Epithelial cell of proximal tubule (primary cell): ENCODE data around the gene FXYD7. TPM values are rescaled to one million over a fixed set of nuclear protein-coding genes. Genes with fewer than 3 reads are reported as not detected.

Source experiments
- DNase-seq: peaks from one replicate; pipeline ENCODE4 v3.0.0-alpha.2; 2011; ENCODE audit warnings: low read depth
- H3K4me3 ChIP-seq: 2 replicates; pipeline ENCODE4 v1.5.1; 2011; ENCODE audit warnings: low read depth, mild to moderate bottlenecking, low read length
- total RNA-seq: library from RNA; depleted of rRNA; stranded (reverse); fragments of >200 nt; gene quantifications from 2 replicates; pipeline ENCODE4 v1.2.3, GENCODE V29; 2015
- TF ChIP-seq, protein P1 (sequence below): conservative IDR thresholded peaks from 2 replicates; pipeline ENCODE4 v1.5.1; 2012; ENCODE audit warnings: low read depth, mild to moderate bottlenecking, low read length

FXYD7 gene
- total RNA-seq, 1 donor from 2014 or later = not detected

- DNase-seq = no peak
- peak overlapping the region; percentile 70 for H3K4me3 ChIP-seq
- TF ChIP-seq, protein P1, sequence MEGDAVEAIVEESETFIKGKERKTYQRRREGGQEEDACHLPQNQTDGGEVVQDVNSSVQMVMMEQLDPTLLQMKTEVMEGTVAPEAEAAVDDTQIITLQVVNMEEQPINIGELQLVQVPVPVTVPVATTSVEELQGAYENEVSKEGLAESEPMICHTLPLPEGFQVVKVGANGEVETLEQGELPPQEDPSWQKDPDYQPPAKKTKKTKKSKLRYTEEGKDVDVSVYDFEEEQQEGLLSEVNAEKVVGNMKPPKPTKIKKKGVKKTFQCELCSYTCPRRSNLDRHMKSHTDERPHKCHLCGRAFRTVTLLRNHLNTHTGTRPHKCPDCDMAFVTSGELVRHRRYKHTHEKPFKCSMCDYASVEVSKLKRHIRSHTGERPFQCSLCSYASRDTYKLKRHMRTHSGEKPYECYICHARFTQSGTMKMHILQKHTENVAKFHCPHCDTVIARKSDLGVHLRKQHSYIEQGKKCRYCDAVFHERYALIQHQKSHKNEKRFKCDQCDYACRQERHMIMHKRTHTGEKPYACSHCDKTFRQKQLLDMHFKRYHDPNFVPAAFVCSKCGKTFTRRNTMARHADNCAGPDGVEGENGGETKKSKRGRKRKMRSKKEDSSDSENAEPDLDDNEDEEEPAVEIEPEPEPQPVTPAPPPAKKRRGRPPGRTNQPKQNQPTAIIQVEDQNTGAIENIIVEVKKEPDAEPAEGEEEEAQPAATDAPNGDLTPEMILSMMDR = no peak
These were observed 12.4 kb downstream of the FXYD7 start for GRCh38 chr19:35155441-35155840.

DNA sequence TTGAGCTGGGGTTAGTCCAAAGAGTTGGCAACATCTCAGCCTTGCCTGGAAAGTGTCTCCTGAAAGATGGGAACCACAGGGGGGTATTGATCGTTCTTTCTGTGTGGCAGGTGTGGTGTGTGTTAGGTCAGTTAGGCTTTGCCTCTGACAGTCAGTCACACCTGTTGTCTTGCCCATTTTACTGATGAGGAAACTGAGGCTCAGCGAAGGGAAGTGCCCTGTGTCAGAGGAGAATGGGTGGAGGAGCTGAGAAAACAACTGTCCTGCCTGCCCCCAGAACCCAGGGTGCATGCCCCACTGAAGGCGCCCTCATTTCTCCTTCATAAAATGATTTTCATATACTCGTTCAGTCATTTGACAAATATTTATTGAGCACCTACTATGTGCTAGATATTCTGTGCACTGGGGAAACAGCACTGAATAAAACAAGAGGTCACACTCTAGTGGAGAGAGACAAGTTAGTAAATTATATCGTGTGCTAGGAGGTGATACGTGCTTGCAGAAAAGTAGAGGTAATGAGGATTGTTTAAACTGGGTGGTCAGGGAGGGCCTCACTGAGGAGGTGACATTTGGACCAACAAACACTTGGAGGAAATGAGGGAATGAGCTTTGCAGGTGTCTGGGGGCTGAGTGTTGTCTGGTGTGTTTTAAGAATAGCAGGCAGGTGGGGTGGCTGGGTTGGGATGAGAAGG lies 13.1 kb downstream of the FXYD7 start:
- TF ChIP-seq, protein P1 = no peak
- no peak overlapping the region for H3K4me3 ChIP-seq
- DNase-seq = no peak

DNA sequence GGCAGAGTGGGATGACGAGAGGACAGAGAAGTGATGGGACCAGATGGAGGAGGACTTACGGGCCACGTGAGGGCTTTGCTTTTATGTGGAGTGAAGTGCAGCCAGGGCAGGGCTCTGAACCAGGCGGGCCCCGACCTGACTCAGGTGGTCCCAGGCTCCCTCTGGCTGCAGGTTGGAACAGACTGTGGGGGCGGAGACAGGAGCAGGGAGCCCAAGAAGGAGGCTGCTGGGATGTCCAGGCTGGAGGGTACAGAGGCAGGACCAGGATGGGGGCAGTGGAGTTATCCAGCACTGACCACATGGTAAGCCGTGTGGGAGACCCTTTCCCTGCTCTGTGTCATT lies 13.6 kb downstream of the FXYD7 start:
- DNase-seq = no peak
- TF ChIP-seq, protein P1 = no peak
- no peak overlapping the region for H3K4me3 ChIP-seq

DNA sequence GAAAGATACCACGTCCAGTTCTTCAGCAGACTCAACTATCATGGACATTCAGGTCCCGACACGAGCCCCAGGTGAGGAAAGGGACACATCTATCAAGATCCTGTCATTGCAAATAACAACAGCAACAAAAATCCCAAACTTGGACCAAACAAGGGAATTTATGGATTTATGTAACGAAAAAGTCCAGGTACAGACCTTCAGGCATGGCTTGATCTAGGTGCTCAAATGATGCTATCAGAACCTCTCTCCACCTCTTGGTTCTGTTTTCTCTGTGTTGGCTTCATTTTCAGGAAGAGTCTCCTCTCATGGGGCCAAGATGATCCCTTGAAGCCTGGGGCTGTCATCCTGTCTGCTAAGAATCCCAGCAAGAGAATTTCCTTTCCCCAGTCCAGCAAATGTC lies 14.4 kb downstream of the FXYD7 start:
- no peak overlapping the region for H3K4me3 ChIP-seq
- no peak for DNase-seq
- TF ChIP-seq, protein P1 = no peak

DNA sequence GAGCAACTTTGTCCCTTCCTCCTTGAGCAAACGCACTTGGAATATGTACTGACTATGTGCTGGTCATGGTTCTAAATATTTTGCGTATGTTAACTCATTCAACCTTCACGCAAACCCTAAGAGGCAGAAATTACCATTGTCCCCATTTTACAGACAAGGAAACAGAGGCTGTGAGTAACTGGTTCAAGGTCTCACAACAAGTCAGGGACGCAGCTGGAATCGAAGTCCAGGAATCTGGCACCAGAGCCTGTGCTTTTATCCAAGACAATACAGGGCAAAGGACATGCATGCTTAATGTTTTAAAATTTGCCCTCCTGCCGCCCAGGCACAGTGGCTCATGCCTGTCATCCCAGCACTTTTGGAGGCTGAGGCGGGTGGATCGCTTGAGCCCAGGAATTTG lies 16.6 kb downstream of the FXYD7 start:
- no peak overlapping the region for H3K4me3 ChIP-seq
- DNase-seq = no peak
- TF ChIP-seq, protein P1 = no peak

DNA sequence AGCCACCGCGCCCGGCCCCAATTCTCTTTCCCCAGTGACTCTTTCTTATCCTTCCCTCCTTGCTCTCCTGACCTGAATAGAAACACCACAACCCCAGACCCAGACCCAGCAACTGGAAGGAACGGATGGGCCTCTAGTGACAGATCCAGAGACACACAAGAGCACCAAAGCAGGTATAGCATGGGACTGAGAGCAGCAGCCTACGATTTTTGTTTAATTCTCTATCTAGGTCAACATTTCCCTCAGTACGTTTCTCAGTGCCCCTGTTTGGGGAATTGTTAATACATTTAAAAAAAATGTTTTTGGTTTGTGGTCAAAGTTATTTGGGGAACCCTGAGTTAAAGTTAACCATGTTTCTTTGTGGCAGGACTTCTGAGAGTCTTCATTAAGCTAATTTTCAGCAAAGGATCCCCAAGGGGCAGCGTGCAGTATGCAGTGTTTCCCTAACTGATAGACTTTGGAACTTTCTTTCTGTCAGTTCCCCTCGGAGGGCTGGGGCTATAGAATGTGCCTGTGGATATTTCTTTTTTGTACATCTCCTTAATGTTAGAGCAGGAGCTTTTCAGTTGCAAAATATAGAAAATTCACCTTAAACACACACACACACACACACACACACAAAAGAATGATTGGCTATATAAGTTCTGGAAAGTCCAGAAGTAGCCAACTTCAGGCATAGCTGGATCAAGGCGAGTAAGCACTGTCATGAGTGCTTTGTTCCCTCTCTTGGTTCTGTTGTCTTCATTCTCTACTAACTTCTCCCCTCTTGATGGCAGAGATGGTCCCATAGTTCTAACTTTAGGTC lies 17.8 kb downstream of the FXYD7 start:
- TF ChIP-seq, protein P1 = no peak
- no peak overlapping the region for H3K4me3 ChIP-seq
- no peak for DNase-seq

DNA sequence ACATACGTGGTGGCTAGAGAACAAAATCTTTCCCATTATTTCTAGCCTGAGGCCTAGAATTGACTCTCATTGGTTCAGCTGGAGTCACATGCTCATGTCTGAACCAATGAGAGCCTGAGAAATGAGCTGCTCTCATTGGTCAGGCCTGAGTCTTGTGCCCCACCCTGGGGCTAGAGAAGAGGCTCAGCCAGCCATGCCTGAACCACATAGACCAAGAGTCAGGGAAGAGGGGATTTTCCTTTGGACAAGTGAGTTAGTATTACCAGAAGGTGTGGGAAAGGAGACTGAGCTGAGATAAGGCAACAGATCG lies 18.3 kb downstream of the FXYD7 start:
- TF ChIP-seq, protein P1 = no peak
- H3K4me3 ChIP-seq = no peak overlapping the region
- no peak for DNase-seq
